ENCODE measurements around the gene IL22RA1.

Gene IL22RA1

GRCh38 chr1:24075590-24075854 is 67.4 kb downstream of the IL22RA1 start:
- TF ChIP-seq EZH2phosphoT487 (IDR thresholded peaks at IDR 0.05; ENCODE audit: borderline replicate concordance) (no peak), CTCF (conservative IDR thresholded peaks at IDR 0.05; ENCODE audit: low read length) (no peak)

GRCh38 chr1:24074817-24075589 is 67.9 kb downstream of the IL22RA1 start:
- Histone ChIP-seq H3K4me1 (ENCODE audit: insufficient read depth, low read length, poor library complexity, severe bottlenecking) (no peaks in the 10 kb centered on the region), H3K9ac (ENCODE audit: low read depth, low read length, poor library complexity, severe bottlenecking) (no peak overlapping the region), H3K27me3 (ENCODE audit: insufficient read depth, low read length, poor library complexity, severe bottlenecking) (no peaks in the 10 kb centered on the region), H3K9me3 (ENCODE audit: insufficient read depth, low read depth, low read length) (no peaks in the 10 kb centered on the region), H3K79me2 (ENCODE audit: insufficient read depth, low read length) (no peaks in the 10 kb centered on the region), H4K20me1 (ENCODE audit: insufficient read depth, low read length, poor library complexity, severe bottlenecking) (no peaks in the 10 kb centered on the region), H2AFZ (ENCODE audit: low read length) (no peak overlapping the region), H3K36me3 (ENCODE audit: insufficient read depth, low read length) (no peaks in the 10 kb centered on the region), H3K4me2 (ENCODE audit: low read depth, low read length, poor library complexity, severe bottlenecking) (no peak overlapping the region), H3K9me2 (replicated peaks; ENCODE audit: low read depth, low read length) (no peaks in the 10 kb centered on the region), H3K4me3 (ENCODE audit: low read length, poor library complexity, severe bottlenecking) (no peak overlapping the region), H3F3A (ENCODE audit: low read depth) (no peaks in the 10 kb centered on the region)
- TF ChIP-seq EZH2phosphoT487 (IDR thresholded peaks at IDR 0.05; ENCODE audit: borderline replicate concordance) (no peak), CTCF (conservative IDR thresholded peaks at IDR 0.05; ENCODE audit: low read length) (no peak)

More at GRCh38 chr1:24075590-24075854, 67.4 kb downstream of the IL22RA1 start:
- Histone ChIP-seq H3F3A (ENCODE audit: low read depth) (no peaks in the 10 kb centered on the region), H3K36me3 (ENCODE audit: insufficient read depth, low read length) (no peaks in the 10 kb centered on the region), H4K20me1 (ENCODE audit: insufficient read depth, low read length, poor library complexity, severe bottlenecking) (no peaks in the 10 kb centered on the region), H3K9ac (ENCODE audit: low read depth, low read length, poor library complexity, severe bottlenecking) (no peak overlapping the region), H3K9me3 (ENCODE audit: insufficient read depth, low read depth, low read length) (no peaks in the 10 kb centered on the region), H3K4me1 (ENCODE audit: insufficient read depth, low read length, poor library complexity, severe bottlenecking) (no peaks in the 10 kb centered on the region), H2AFZ (ENCODE audit: low read length) (no peak overlapping the region), H3K4me2 (ENCODE audit: low read depth, low read length, poor library complexity, severe bottlenecking) (no peak overlapping the region), H3K9me2 (replicated peaks; ENCODE audit: low read depth, low read length) (no peaks in the 10 kb centered on the region), H3K79me2 (ENCODE audit: insufficient read depth, low read length) (no peaks in the 10 kb centered on the region), H3K27me3 (ENCODE audit: insufficient read depth, low read length, poor library complexity, severe bottlenecking) (no peaks in the 10 kb centered on the region), H3K4me3 (ENCODE audit: low read length, poor library complexity, severe bottlenecking) (no peak overlapping the region)

GRCh38 chr1:24074196-24074595 is 68.7 kb downstream of the IL22RA1 start:
- Histone ChIP-seq H3K79me2 (ENCODE audit: insufficient read depth, low read length) (no peaks in the 10 kb centered on the region), H3F3A (ENCODE audit: low read depth) (no peaks in the 10 kb centered on the region), H3K9me2 (replicated peaks; ENCODE audit: low read depth, low read length) (no peaks in the 10 kb centered on the region), H3K9ac (ENCODE audit: low read depth, low read length, poor library complexity, severe bottlenecking) (no peak overlapping the region), H3K36me3 (ENCODE audit: insufficient read depth, low read length) (no peaks in the 10 kb centered on the region), H2AFZ (ENCODE audit: low read length) (no peak overlapping the region), H3K9me3 (ENCODE audit: insufficient read depth, low read depth, low read length) (no peaks in the 10 kb centered on the region), H3K4me3 (ENCODE audit: low read length, poor library complexity, severe bottlenecking) (no peak overlapping the region), H4K20me1 (ENCODE audit: insufficient read depth, low read length, poor library complexity, severe bottlenecking) (no peaks in the 10 kb centered on the region), H3K4me2 (ENCODE audit: low read depth, low read length, poor library complexity, severe bottlenecking) (no peak overlapping the region), H3K4me1 (ENCODE audit: insufficient read depth, low read length, poor library complexity, severe bottlenecking) (no peaks in the 10 kb centered on the region), H3K27me3 (ENCODE audit: insufficient read depth, low read length, poor library complexity, severe bottlenecking) (no peaks in the 10 kb centered on the region)
- TF ChIP-seq CTCF (conservative IDR thresholded peaks at IDR 0.05; ENCODE audit: low read length), result no peak
- no peak for TF ChIP-seq EZH2phosphoT487 (IDR thresholded peaks at IDR 0.05; ENCODE audit: borderline replicate concordance)

Data from Loucy (cell line).